Adipocyte (in vitro differentiated cells): ENCODE measurements around the gene NCAM1.

Source experiments
- DNase-seq: peaks from one replicate; pipeline ENCODE4 v3.0.0-alpha.2; 2015; ENCODE audit warnings: low read depth
- H3K27me3 ChIP-seq: replicated peaks from 2 replicates; pipeline ENCODE4 v1.7.0; 2013; ENCODE audit warnings: mild to moderate bottlenecking, low read length, moderate library complexity; ENCODE audit not compliant: control insufficient read depth, insufficient read depth
- H3K36me3 ChIP-seq: 2 replicates; pipeline ENCODE4 v1.7.0; 2013; ENCODE audit warnings: low read length, mild to moderate bottlenecking, moderate library complexity; ENCODE audit not compliant: control insufficient read depth, insufficient read depth, severe bottlenecking
- H3K4me1 ChIP-seq: 2 replicates; pipeline ENCODE4 v1.7.0; 2013; ENCODE audit warnings: mild to moderate bottlenecking, low read length, moderate library complexity; ENCODE audit not compliant: control insufficient read depth, insufficient read depth
- H3K4me3 ChIP-seq: 2 replicates; pipeline ENCODE4 v1.7.0; 2013; ENCODE audit warnings: mild to moderate bottlenecking, low read length, moderate library complexity
- H3K9ac ChIP-seq: 2 replicates; pipeline ENCODE4 v1.7.0; 2013; ENCODE audit warnings: mild to moderate bottlenecking, low read length, moderate library complexity
- H3K9me3 ChIP-seq: 2 replicates; pipeline ENCODE4 v1.7.0; 2013; ENCODE audit warnings: mild to moderate bottlenecking, low read length, moderate library complexity; ENCODE audit not compliant: control insufficient read depth

Gene NCAM1

DNA sequence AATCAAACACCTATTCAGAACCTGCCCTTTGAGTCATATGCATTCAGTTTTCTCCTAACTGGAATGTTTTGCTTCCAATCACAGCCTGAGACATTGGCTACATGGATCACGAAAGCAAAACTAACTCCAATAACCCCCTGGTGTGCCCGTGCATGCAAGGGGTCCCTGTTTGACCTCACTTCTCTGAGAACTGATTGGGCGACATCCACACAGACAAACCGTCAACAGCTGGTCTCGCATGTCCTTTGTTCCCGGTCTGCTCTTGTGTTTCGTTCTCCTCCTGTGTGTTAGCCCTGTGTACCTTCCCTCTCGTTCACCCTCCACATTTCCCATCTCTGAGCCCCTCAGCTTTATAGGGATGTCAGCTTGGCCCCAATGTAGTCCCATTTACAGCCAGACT lies 286.0 kb downstream of the NCAM1 start:
- DNase-seq: no peak
- peaks cover 17% of the 10 kb centered on the region for H3K27me3 ChIP-seq
- H3K4me1 ChIP-seq: peaks cover 8% of the 10 kb centered on the region
- no peaks in the 10 kb centered on the region for H3K9me3 ChIP-seq
- H3K36me3 ChIP-seq: no peaks in the 10 kb centered on the region
- no peak overlapping the region for H3K4me3 ChIP-seq
- no peak overlapping the region for H3K9ac ChIP-seq

DNA sequence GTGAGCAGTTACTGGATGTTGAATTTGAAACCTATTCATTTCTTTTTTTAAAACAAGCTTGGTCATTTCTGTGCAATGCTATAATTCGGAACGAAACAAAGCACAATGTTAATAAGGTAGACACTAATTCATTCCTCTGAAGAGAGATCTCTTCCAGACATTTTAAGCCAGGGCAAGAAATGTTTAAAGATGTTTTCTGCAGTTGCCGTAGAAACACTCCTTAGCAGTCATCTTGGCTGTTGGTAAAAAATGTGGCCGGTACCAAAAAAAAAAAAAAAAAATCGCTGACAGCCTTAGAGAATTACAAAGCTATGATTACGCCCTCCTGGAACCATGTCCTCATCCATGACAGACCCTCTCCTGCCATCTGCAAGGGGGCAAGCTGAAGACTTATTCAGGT lies 286.7 kb downstream of the NCAM1 start:
- Histone ChIP-seq H3K36me3 (no peaks in the 10 kb centered on the region), H3K27me3 (peaks cover 18% of the 10 kb centered on the region), H3K4me1 (peaks cover 5% of the 10 kb centered on the region), H3K9ac (no peak overlapping the region), H3K4me3 (no peak overlapping the region), H3K9me3 (no peaks in the 10 kb centered on the region)
- DNase-seq: no peak

DNA sequence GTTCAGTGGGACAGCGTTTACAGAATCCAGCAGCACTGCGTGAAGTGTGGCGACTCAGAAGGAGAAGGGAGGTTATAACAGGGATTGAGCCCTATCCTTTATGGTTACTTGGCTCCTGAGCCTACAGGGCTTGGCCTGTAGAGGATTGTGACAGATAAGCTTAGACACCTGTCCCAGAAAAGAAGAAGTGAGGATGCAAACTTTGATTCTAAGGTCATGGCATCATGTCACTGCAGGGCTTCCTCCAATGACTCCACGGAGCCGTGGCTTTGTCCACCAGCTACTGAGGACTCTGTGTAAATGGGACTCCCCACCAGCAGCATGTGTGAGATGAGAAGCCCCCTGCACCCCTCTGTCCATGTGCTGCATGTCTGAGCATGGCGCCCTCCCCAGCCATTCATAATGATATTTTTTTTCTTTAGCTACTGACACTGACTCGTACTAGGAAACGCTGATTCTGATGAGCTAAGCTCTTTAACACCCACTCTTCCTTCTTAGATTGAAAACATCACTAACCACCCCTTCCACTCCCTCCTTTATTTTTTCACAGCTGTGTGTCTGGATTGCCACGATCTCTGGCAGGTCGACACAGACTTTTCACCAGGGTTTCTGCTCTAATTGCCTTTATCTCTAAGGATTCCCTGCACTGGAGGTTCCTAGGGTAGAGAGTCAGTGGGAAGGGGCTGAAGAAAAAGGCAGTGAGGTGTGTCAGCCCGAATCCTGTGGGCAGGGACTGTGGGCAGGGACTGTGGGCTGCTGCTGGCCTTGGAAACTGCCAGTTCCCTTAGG lies 287.7 kb downstream of the NCAM1 start:
- H3K27me3 ChIP-seq: peaks cover 27% of the 10 kb centered on the region
- no peak overlapping the region for H3K9ac ChIP-seq
- no peaks in the 10 kb centered on the region for H3K36me3 ChIP-seq
- no peak for DNase-seq
- no peak overlapping the region for H3K4me3 ChIP-seq
- H3K9me3 ChIP-seq: no peaks in the 10 kb centered on the region
- no peaks in the 10 kb centered on the region for H3K4me1 ChIP-seq

DNA sequence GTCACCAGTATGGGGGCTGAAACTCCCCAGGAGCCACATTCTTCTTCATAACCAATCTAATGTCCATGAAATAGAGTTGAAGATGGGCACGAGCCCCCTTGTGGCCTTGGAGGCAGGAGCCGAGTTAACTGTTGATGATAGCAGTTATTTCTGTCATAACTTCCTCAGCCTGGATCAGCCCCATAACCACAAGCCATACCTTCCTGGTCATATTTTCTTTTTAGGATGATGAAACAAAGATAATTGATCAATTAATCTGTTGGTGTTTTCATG lies 288.2 kb downstream of the NCAM1 start:
- H3K36me3 ChIP-seq: no peaks in the 10 kb centered on the region
- H3K9me3 ChIP-seq: no peaks in the 10 kb centered on the region
- no peak overlapping the region for H3K9ac ChIP-seq
- no peak for DNase-seq
- H3K27me3 ChIP-seq: peaks cover 32% of the 10 kb centered on the region
- H3K4me3 ChIP-seq: no peak overlapping the region
- no peaks in the 10 kb centered on the region for H3K4me1 ChIP-seq

DNA sequence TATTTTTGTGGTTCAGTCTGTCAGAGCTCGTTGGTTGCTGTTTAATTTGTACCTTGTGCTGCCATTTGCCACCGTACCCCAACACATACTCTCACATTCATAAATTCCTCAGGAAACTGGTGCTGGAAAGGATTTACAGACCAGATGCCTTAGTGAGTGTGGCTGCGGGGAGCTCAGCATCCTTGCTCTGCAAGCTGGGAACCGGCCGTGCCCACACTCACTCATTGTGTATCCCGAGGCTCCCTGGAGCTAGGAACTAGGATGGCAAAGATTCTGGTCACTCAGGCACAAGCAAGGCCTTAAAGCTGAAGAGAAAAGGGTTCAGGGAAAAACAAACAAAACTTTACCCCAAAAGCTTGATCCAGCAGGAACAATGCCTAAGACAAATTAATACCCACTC lies 288.6 kb downstream of the NCAM1 start:
- Histone ChIP-seq H3K4me3 (no peak overlapping the region), H3K9me3 (no peaks in the 10 kb centered on the region), H3K9ac (no peak overlapping the region), H3K27me3 (peaks cover 35% of the 10 kb centered on the region), H3K36me3 (no peaks in the 10 kb centered on the region), H3K4me1 (no peaks in the 10 kb centered on the region)
- DNase-seq: no peak

DNA sequence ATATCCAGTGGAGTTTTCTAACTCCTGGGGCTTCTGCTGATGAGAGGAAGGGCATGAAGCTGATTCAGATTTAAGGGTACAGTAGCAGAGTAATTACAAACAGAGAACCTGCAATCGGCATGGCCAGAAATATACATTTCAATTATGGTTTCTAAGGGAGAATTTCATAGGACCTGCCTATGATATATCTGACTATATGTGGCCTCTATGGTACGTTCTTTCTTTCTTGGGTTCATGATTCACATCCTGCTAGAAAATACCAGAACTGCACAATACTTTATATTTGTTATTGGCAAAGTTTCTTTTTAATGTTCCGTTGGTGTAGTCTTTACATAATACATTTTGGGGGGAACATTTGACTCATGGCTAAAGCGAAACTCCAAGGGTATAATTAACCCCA lies 290.1 kb downstream of the NCAM1 start:
- Histone ChIP-seq H3K36me3 (no peaks in the 10 kb centered on the region), H3K4me3 (no peak overlapping the region), H3K9ac (no peak overlapping the region), H3K27me3 (peaks cover 36% of the 10 kb centered on the region), H3K9me3 (no peaks in the 10 kb centered on the region), H3K4me1 (peaks cover 4% of the 10 kb centered on the region)
- DNase-seq: no peak

DNA sequence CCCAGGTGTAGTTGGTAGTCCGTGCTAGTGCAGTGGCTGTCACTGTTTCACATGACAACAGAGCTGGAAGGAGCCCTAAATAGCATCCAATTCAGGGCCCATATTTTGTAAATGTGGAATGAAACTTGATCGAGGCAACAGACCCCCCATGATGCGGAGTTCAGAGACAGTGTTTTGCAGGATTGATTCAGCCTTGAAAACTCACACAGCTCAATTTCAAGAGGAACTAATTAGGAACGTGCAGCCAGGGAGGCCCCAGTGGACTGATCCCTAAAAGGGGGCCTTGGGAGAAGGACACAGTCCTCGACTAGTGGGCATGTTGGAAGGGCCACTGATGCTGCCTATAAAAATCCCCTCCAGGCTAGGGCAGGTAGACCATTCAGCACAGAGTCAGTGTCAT lies 292.2 kb downstream of the NCAM1 start:
- Histone ChIP-seq H3K4me1 (peaks cover 4% of the 10 kb centered on the region), H3K4me3 (no peak overlapping the region), H3K9me3 (no peaks in the 10 kb centered on the region), H3K27me3 (peaks cover 32% of the 10 kb centered on the region), H3K9ac (no peak overlapping the region), H3K36me3 (no peaks in the 10 kb centered on the region)
- DNase-seq: no peak

DNA sequence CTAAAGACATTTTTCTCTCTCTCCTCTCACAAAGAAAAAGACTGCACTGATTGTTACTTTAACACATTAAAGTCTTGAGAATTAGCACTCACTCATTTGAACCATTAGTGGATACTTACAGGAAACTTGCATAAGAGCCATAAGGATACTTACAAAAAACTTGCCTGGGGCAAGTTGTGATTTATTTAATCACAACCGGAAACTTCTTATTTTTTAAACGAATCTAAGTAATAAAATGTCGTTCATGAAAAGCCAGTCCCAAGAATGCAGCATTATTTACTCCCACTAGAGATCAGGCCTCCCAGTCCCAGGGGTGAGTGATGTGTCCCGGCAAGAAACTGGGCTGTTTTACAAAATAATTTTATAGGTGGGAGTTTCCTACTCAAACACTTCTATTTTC lies 293.9 kb downstream of the NCAM1 start:
- no peak for DNase-seq
- H3K4me3 ChIP-seq: no peak overlapping the region
- H3K27me3 ChIP-seq: peaks cover 19% of the 10 kb centered on the region
- no peaks in the 10 kb centered on the region for H3K9me3 ChIP-seq
- H3K4me1 ChIP-seq: peaks cover 4% of the 10 kb centered on the region
- no peaks in the 10 kb centered on the region for H3K36me3 ChIP-seq
- no peak overlapping the region for H3K9ac ChIP-seq

DNA sequence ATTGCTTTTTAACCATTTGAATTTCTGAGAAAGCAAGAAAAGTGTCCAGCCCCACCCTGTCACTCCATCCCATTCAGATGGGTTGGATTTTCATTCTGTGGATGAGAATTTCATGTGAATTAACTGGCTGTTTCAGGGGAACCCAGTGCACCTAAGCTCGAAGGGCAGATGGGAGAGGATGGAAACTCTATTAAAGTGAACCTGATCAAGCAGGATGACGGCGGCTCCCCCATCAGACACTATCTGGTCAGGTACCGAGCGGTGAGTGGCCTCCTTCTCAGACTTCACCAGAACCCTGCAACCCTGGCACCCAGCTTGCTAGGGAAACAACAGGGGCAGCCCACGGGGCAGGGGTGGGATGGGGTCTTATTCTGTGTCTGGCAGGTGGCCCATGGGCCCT lies 294.5 kb downstream of the NCAM1 start:
- DNase-seq: no peak
- Histone ChIP-seq H3K36me3 (no peaks in the 10 kb centered on the region), H3K27me3 (peaks cover 19% of the 10 kb centered on the region), H3K4me3 (no peak overlapping the region), H3K4me1 (peaks cover 4% of the 10 kb centered on the region), H3K9me3 (no peaks in the 10 kb centered on the region), H3K9ac (no peak overlapping the region)

DNA sequence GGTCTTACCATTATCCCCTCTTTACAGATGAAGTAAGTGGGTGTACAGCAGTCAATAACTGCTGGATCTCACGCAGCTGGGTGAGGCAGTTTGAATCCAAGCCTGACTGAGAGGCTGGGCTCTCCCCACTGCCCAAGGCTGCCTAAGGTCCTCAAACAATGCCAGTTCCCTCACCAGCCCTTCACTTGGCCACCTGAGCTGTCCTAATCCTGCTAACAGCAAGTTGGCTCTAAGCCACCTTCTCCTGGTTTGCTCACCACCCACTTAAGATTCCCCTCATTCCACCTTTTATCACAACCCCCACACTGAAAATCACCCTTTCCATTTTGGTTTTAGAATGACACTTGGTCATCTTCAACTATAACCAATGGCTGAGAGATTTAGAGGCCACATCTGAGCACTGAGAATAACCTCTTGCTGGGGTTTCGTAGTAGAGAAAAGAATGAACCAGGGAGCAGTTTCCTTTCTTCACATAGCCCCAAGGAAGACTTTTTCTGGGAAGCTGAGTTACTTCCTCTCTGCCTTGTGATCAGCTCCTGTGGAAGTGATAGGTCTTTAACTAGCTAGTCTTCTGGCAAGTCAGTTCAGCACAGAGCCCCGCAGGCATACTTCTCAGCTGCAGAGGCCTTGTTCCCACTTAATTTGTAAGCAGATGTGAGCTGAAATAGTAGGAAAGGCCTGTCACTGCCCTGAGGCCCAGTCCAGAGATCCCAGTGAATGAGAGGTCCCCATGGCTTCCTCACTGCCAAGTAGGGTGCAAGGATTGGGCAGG lies 295.4 kb downstream of the NCAM1 start:
- no peak for DNase-seq
- no peaks in the 10 kb centered on the region for H3K9me3 ChIP-seq
- peaks cover 19% of the 10 kb centered on the region for H3K27me3 ChIP-seq
- H3K4me3 ChIP-seq: no peak overlapping the region
- peaks cover 4% of the 10 kb centered on the region for H3K4me1 ChIP-seq
- no peak overlapping the region for H3K9ac ChIP-seq
- H3K36me3 ChIP-seq: no peaks in the 10 kb centered on the region

DNA sequence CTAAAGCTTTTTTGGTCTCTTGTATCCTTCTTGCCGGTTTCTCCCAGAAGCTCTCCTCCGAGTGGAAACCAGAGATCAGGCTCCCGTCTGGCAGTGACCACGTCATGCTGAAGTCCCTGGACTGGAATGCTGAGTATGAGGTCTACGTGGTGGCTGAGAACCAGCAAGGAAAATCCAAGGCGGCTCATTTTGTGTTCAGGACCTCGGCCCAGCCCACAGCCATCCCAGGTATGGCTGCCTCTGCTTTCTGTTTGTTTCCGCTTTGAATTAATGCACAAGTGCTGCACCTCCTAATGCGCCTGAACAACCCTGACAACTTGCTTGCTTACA lies 298.8 kb downstream of the NCAM1 start:
- H3K4me1 ChIP-seq: peaks cover 3% of the 10 kb centered on the region
- no peak for DNase-seq
- no peak overlapping the region for H3K9ac ChIP-seq
- H3K36me3 ChIP-seq: no peaks in the 10 kb centered on the region
- H3K27me3 ChIP-seq: no peaks in the 10 kb centered on the region
- H3K9me3 ChIP-seq: no peaks in the 10 kb centered on the region
- no peak overlapping the region for H3K4me3 ChIP-seq

DNA sequence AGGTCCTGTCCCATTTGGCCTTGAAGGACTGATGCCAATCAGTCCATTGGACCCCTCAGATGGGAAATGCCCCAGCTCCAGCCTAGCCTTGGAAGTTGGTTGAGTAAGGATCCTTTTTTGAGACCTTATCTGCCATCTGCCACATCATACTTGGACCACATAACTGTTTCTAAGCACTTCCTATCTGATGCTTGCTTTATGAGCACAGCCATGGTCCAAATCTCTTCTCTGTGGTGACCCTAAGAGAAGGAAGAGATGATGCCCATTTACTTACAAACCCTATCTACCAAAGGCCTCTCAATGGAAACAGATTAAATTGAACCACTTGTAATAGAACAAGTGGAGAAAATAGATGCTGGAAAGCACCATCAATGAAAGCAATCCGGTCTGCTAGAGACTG lies 299.3 kb downstream of the NCAM1 start:
- DNase-seq: no peak
- no peaks in the 10 kb centered on the region for H3K9me3 ChIP-seq
- no peak overlapping the region for H3K4me3 ChIP-seq
- peaks cover under 1% of the 10 kb centered on the region for H3K27me3 ChIP-seq
- H3K9ac ChIP-seq: no peak overlapping the region
- no peaks in the 10 kb centered on the region for H3K36me3 ChIP-seq
- no peaks in the 10 kb centered on the region for H3K4me1 ChIP-seq
